Testis (tissue), 3 donors: ENCODE data around the gene OTUD3. TPM values are rescaled to one million over a fixed set of nuclear protein-coding genes. Genes with fewer than 3 reads are reported as not detected.

Experiments
- DNase-seq: peaks from one replicate; pipeline ENCODE4 v3.0.0-alpha.2; 2019
- H3K27ac ChIP-seq, 2 donors: fragments of 200-600 bp; sonication (generic); one replicate each; pipeline ENCODE4 v1.5.1; 2019
- H3K27me3 ChIP-seq: fragments of 200-600 bp; sonication (generic); one replicate; pipeline ENCODE4 v1.5.1; 2019
- H3K36me3 ChIP-seq: fragments of 200-600 bp; sonication (generic); one replicate; pipeline ENCODE4 v1.5.1; 2017; ENCODE audit warnings: low read depth; ENCODE audit errors: missing control alignments
- H3K4me1 ChIP-seq: fragments of 200-600 bp; sonication (generic); one replicate; pipeline ENCODE4 v1.5.1; 2019
- H3K4me3 ChIP-seq, 2 donors: fragments of 200-600 bp; sonication (generic); one replicate each; pipeline ENCODE4 v1.5.1; 2017 to 2019
- H3K9me3 ChIP-seq: fragments of 200-600 bp; sonication (generic); one replicate; pipeline ENCODE4 v1.5.1; 2017
- CTCF ChIP-seq, 3 experiments: fragments of 450-650 bp in 2 of 3; fragments of 200-600 bp in 1 of 3; sonication (generic) in 1 of 3; IDR thresholded peaks; one replicate each; pipeline ENCODE4 v1.5.1; 2016 to 2019; ENCODE audit warnings: antibody characterized with exemption in 3 of 3, mild to moderate bottlenecking in 2 of 3, moderate library complexity in 1 of 3
- POLR2A ChIP-seq: fragments of 450-650 bp; IDR thresholded peaks from one replicate; pipeline ENCODE4 v1.6.1; 2017; ENCODE audit warnings: antibody characterized with exemption, mild to moderate bottlenecking, moderate library complexity
- WGBS, 2 donors: methylation state at CpG; one replicate each; pipeline ENCODE4 v1.1.5; 2018; 5-methylcytosine and 5-hydroxymethylcytosine counted together
- intact Hi-C: fragments of 100-400 bp; cut with DNase I; formaldehyde crosslinking; loops from one replicate; pipeline ENCODE4 v1.15.1; 2023; ENCODE audit warnings: low total_unique reads
- polyA plus RNA-seq: library from polyadenylated mRNA; stranded (reverse); fragments of 350-450 nt; fragmentation: Illumina TruSeq; extraction: RNeasy Lipid Tissue Mini Kit (QIAGEN cat#74804); gene quantifications from one replicate; pipeline ENCODE4 v1.2.3, GENCODE V29; 2014; ENCODE audit warnings: low read depth, low replicate concordance; ENCODE audit not compliant: insufficient read depth
- total RNA-seq, 2 donors: library from RNA; depleted of rRNA; stranded (reverse); fragments of >200 nt; gene quantifications; one replicate each; pipeline ENCODE4 v1.2.3, GENCODE V29; 2016

OTUD3 gene
- total and polyA plus RNA-seq, 3 donors from 2014 or later: 22.8 to 37.6 (median 29.7) TPM

GRCh38 chr1:19894218-19894617 lies 12.0 kb downstream of the OTUD3 start:
- Histone ChIP-seq H3K9me3 (no peaks in the 10 kb centered on the region), H3K27me3 (no peaks in the 10 kb centered on the region), H3K36me3 (no peaks in the 10 kb centered on the region), H3K27ac (no peak overlapping the region), H3K4me3 (no peak overlapping the region), H3K4me1 (peaks cover 4% of the 10 kb centered on the region)
- no peak for DNase-seq
- no peak for TF ChIP-seq POLR2A
- TF ChIP-seq CTCF (IDR thresholded peaks at IDR 0.05): no peak
- WGBS, 2 donors: 75 to 78% methylated on average over 5 of the region's 5 CpGs
- intact Hi-C loops: no loop called here

GRCh38 chr1:19901653-19902052 lies 19.5 kb downstream of the OTUD3 start:
- Histone ChIP-seq H3K4me1 (no peaks in the 10 kb centered on the region), H3K27ac (no peak overlapping the region), H3K27me3 (no peaks in the 10 kb centered on the region), H3K36me3 (no peaks in the 10 kb centered on the region), H3K9me3 (no peaks in the 10 kb centered on the region), H3K4me3 (no peak overlapping the region)
- TF ChIP-seq CTCF (IDR thresholded peaks at IDR 0.05): no peak
- no peak for TF ChIP-seq POLR2A
- DNase-seq: no peak
- 92 to 97% methylated on average over 1 of the region's 1 CpG for WGBS, 2 donors
- intact Hi-C loops: no loop called here

- no peak for TF ChIP-seq CTCF (IDR thresholded peaks at IDR 0.05)
- TF ChIP-seq POLR2A: no peak
- intact Hi-C loops: no loop called here
- Histone ChIP-seq H3K4me3 (no peak overlapping the region), H3K4me1 (no peaks in the 10 kb centered on the region), H3K27ac (no peak overlapping the region), H3K27me3 (no peaks in the 10 kb centered on the region), H3K36me3 (no peaks in the 10 kb centered on the region), H3K9me3 (no peaks in the 10 kb centered on the region)
- DNase-seq: no peak
- 92 to 95% methylated on average over 7 of the region's 7 CpGs for WGBS, 2 donors
Measured at GRCh38 chr1:19903621-19904020, 21.4 kb downstream of the OTUD3 start.

GRCh38 chr1:19907456-19907855 lies 25.3 kb downstream of the OTUD3 start:
- H3K27me3 ChIP-seq: no peaks in the 10 kb centered on the region
- no peak overlapping the region for H3K27ac ChIP-seq
- intact Hi-C loops: no loop called here
- H3K36me3 ChIP-seq: no peaks in the 10 kb centered on the region
- H3K4me1 ChIP-seq: no peaks in the 10 kb centered on the region
- TF ChIP-seq CTCF (IDR thresholded peaks at IDR 0.05) (no peak), POLR2A (no peak)
- no peak for DNase-seq
- no peak overlapping the region for H3K4me3 ChIP-seq
- no peaks in the 10 kb centered on the region for H3K9me3 ChIP-seq
- WGBS, 2 donors: 94% methylated on average over 13 of the region's 13 CpGs

GRCh38 chr1:19909392-19909791 lies 27.2 kb downstream of the OTUD3 start:
- intact Hi-C loops: no loop called here
- no peak for DNase-seq
- 38 to 62% methylated on average over 5 of the region's 5 CpGs for WGBS, 2 donors

More at GRCh38 chr1:19909392-19909791, 27.2 kb downstream of the OTUD3 start:
- H3K4me3 ChIP-seq: no peak overlapping the region
- peak overlapping the region in 1 of 2 donors; percentile 58 for H3K27ac ChIP-seq
- no peaks in the 10 kb centered on the region for H3K36me3 ChIP-seq
- H3K27me3 ChIP-seq: no peaks in the 10 kb centered on the region
- TF ChIP-seq CTCF (IDR thresholded peaks at IDR 0.05) (no peak), POLR2A (no peak)
- no peaks in the 10 kb centered on the region for H3K9me3 ChIP-seq
- H3K4me1 ChIP-seq: peaks cover 3% of the 10 kb centered on the region
